HG03159 (cell line): ENCODE measurements around the gene WNK1.
"Not testable (repeated sequence)": the region's sequence is repeated elsewhere in the genome, so short reads cannot be mapped to it uniquely, and the experiment has no call there.

Source experiments
- ATAC-seq: cut with Tn5 transposase; IDR thresholded peaks from one replicate; pipeline ENCODE4 v1.9.1; 2021; ENCODE audit warnings: mild to moderate bottlenecking, moderate library complexity; ENCODE audit not compliant: unreplicated experiment

WNK1 gene

GRCh38 chr12:751999-752694, at the start of gene WNK1:
WNK1 (plus strand) TSS chr12:752579; CDS start chr12:753566, 987 bp downstream.
- peak; percentile 58 for ATAC-seq

- ATAC-seq = no peak
Measured at GRCh38 chr12:704516-705242, 47.7 kb upstream of the WNK1 start.

- ATAC-seq = not testable (repeated sequence)
Measured at GRCh38 chr12:708084-708483, 44.3 kb upstream of the WNK1 start.

GRCh38 chr12:709455-710020, 42.8 kb upstream of the WNK1 start:
- ATAC-seq = no peak

GRCh38 chr12:712172-712863, 40.1 kb upstream of the WNK1 start:
- ATAC-seq = no peak

GRCh38 chr12:713281-713875, 39.0 kb upstream of the WNK1 start:
- no peak for ATAC-seq

GRCh38 chr12:716506-716905, 35.9 kb upstream of the WNK1 start:
- no peak for ATAC-seq

GRCh38 chr12:718756-719102, 33.6 kb upstream of the WNK1 start:
- ATAC-seq = no peak

- ATAC-seq = no peak
Measured at GRCh38 chr12:720231-720941, 32.0 kb upstream of the WNK1 start.

- ATAC-seq = no peak
Measured at GRCh38 chr12:724194-724855, 28.1 kb upstream of the WNK1 start.

GRCh38 chr12:725076-725475, 27.3 kb upstream of the WNK1 start:
- no peak for ATAC-seq

- no peak for ATAC-seq
Measured at GRCh38 chr12:726281-727140, 25.9 kb upstream of the WNK1 start.

- no peak for ATAC-seq
Measured at GRCh38 chr12:727321-727720, 25.1 kb upstream of the WNK1 start.

- ATAC-seq = no peak
Measured at GRCh38 chr12:728781-729180, 23.6 kb upstream of the WNK1 start.

GRCh38 chr12:729221-729620, 23.2 kb upstream of the WNK1 start:
- no peak for ATAC-seq

GRCh38 chr12:730550-730949, 21.8 kb upstream of the WNK1 start:
- ATAC-seq = no peak

- ATAC-seq = no peak
Measured at GRCh38 chr12:737122-737739, 15.1 kb upstream of the WNK1 start.

GRCh38 chr12:738712-739111, 13.7 kb upstream of the WNK1 start:
- no peak for ATAC-seq

GRCh38 chr12:739349-739748, 13.0 kb upstream of the WNK1 start:
- ATAC-seq = no peak
